ENCODE data around the gene DIRAS1.

Gene DIRAS1

GRCh38 chr19:2728783-2729387 lies 7.7 kb upstream of the DIRAS1 start:
- no peak for DNase-seq (ENCODE audit: low read depth in 3 of 3, low spot score in 1 of 3)

DNA sequence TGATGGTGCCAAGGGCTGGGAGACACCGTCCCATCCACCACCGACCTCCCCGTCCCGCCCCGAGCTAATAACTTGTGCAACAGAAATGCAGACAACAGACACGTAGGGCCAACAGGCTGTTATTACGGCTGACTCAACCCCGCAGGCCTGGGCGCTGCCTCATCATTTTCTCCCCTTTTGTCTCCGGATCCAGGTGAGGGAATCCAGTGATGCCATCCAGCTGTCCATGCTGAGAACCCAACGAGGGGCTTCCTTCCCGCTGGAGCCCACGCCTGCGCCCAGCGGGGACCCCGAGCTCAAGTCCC lies 6.4 kb upstream of the DIRAS1 start:
- no peak for DNase-seq (ENCODE audit: low read depth in 3 of 3, low spot score in 1 of 3)

- DNase-seq (ENCODE audit: low read depth in 3 of 3, low spot score in 1 of 3), result no peak
Observed at GRCh38 chr19:2726904-2727639, 5.9 kb upstream of the DIRAS1 start.

DNA sequence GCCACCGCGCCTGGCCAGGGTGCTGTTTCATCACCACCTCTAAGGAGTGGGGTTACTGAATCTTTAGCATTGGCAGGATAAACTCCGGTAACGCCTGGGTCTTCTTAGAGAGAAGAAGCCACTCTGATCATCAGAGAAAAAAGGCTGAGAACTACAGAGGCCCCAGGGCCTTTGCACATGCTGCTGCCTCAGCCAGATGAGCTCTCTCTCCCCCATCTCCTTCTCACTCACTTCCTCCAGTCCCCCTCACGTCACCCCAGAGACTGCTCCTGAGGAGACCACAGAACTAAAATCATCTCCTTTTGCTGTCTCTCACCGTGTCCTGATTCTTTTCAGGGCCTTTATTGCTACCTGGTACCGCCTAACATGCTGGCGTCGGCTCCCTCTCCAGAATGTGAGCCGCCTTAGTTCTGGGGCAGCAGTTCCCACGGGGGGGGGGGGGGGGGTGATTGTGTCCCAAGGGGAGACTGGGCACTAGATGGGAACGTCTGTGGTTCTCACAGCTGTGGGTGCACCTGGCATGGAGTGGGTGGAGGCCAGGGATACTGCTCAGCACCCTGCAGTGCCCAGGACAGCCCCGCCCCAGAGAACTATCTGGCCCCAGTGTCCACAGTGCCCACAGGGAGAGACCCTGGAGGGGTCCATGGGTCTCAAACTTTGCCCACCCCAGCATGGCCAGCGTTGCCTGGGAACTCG lies 5.1 kb upstream of the DIRAS1 start:
- DNase-seq (ENCODE audit: low read depth in 3 of 3, low spot score in 1 of 3), result no peak

DNA sequence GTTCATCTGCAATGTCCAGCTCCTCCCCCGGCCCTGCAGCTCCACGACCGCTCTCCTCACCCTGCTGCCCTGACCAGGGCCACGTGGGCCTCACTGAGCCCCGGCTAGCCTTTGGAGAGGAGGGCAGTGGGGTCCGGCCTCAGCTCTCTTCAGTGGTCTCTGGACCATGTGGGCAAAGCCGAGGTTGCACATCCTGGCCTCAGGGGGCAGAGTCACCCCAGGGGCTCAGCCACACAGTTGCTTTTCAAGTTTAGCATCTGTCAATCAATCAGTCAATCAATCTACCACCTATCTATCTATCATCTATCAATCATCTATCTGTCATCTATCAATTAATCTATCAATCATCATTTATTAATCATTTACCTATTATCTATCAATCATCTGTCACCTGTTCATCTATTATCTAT lies 3.0 kb upstream of the DIRAS1 start:
- DNase-seq (ENCODE audit: low read depth in 3 of 3, low spot score in 1 of 3), result no peak

DNA sequence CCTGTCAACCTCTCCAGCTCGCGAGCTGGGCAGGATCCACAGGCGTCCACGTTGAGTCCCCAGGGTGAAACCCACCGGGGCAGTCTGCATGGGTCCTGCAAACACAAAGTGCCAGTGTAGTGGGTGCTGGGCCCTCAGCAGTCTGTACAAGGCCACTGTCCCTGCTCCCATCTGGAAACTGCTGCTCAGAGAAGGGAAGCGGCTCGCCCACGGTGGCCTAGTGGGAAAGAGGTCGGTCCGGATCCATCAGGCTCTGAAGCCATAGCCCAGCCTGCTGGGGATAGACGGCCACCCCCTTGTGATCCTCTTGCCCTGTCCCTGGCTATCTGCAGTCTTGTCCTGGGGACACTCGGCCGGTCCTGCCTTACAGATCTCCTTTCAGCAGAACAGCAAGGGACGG lies 2.6 kb upstream of the DIRAS1 start:
- no peak for DNase-seq (ENCODE audit: low read depth in 3 of 3, low spot score in 1 of 3)

GRCh38 chr19:2723345-2723715 lies 2.2 kb upstream of the DIRAS1 start:
- no peak for DNase-seq (ENCODE audit: low read depth in 3 of 3, low spot score in 1 of 3)

GRCh38 chr19:2722541-2723344 lies 1.6 kb upstream of the DIRAS1 start:
- no peak for DNase-seq (ENCODE audit: low read depth in 3 of 3, low spot score in 1 of 3)

- no peak for DNase-seq (ENCODE audit: low read depth in 3 of 3, low spot score in 1 of 3)
Observed at GRCh38 chr19:2721570-2722540, 683 bp upstream of the DIRAS1 start.

GRCh38 chr19:2719920-2720776 lies 1.0 kb downstream of the DIRAS1 start:
- no peak for DNase-seq (ENCODE audit: low read depth in 3 of 3, low spot score in 1 of 3)

- no peak for DNase-seq (ENCODE audit: low read depth in 3 of 3, low spot score in 1 of 3)
Observed at GRCh38 chr19:2719232-2719735, 1.9 kb downstream of the DIRAS1 start.

DNA sequence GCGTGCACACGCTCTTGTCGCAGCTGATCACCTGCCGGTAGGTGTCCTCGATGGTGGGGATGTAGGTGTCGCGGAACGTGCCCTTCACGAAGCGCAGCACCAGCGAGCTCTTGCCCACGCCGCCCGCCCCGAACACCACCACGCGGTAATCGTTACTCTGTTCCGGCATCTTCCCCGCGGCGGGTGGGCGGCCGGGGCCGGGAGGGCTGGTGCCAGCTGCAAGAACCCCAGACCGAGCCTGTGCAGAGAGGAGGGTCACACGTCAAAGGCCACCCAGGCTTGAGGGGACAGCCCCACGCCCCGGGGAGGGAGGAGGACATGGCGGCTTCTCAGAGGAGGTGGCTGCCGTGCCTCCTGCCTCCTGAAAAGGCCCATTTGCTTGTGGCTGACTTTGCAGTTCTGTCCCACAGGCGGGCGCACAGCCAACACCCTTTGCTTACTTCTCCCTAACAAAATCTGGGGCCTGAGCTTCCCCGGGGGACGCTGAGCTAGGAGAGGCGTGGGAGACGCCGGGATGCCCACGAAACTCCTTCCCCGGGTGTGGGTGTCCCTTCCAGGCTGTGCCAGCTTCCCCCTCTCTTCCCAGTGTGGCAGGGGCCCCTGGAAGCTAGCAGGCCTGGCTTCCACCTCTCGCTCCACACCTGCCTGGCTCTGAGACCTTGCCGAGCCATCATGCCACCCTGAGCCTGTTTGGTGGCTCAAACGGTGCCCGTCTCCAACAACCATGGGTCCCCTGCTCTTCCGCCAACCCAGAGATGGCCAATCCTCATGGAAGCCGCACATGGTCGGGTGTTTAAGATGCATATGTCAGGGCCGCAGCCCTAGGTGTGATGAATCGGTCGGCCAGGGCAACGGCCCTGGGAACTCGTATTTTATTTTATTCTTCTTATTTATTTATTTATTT lies 3.3 kb downstream of the DIRAS1 start:
- no peak for DNase-seq (ENCODE audit: low read depth in 3 of 3, low spot score in 1 of 3)

DNA sequence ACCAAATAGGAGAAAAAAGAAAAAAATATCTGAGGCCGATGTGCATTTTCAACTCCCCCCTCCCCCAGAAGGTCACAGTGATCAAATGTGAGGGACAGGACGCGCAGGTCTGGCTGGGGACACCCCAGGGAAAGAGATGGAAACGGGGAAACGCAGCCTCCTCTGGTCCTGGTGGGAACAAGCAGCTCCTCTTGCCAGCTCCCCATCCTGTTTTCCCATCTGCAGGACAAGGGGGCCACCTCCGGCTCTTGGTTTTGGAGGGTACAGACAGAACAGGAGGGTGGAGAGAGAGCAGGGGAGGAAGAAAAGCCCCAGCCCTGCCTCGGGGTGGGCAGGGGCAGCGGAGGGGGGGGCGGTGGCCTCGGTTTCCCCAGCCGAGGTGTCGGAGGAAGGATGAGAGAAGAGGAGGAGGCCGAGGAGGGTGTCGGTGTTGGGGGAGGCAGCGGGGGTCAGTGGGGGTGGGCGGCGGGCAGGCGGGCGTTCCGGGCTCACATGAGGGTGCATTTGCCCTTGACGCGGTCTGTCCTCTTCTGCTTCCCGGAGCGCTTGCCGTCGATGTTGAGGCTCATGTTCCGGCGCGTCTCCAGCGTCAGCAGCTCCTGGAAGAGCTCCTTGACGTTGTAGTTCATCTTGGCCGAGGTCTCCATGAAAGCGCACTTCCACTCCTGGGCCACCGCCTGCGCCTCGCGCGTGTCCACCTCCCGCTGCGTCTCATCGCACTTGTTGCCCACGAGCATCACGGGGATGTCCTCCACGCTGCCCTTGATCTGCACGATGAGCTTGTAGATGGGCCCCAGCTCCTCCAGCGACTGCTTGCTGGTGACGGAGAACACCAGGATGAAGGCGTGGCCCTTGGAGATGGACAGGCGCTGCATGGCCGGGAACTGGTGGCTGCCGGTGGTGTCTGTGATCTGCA lies 4.2 kb downstream of the DIRAS1 start:
- DNase-seq (ENCODE audit: low read depth in 3 of 3, low spot score in 1 of 3), result no peak

DNA sequence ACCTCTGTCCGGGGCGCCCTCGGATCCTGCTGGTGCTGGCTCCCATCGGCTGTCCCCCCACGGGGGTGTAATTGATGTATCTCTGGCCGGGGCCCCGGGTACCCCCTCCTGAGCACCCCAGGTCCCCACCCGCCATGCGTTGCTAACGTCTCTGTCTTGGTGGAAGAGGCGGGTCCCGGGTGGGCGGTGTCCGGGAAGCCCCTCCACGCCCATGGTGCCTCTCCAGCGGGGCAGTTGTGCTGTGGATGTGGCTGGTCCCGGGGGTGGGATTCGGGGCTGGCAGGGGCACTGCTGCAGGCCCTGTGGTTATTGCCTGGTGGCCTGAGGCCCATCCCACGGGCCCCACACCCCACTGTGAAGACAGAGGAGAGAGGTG lies 4.9 kb downstream of the DIRAS1 start:
- no peak for DNase-seq (ENCODE audit: low read depth in 3 of 3, low spot score in 1 of 3)

- DNase-seq (ENCODE audit: low read depth in 3 of 3, low spot score in 1 of 3), result no peak
Observed at GRCh38 chr19:2715470-2716274, 5.5 kb downstream of the DIRAS1 start.

DNA sequence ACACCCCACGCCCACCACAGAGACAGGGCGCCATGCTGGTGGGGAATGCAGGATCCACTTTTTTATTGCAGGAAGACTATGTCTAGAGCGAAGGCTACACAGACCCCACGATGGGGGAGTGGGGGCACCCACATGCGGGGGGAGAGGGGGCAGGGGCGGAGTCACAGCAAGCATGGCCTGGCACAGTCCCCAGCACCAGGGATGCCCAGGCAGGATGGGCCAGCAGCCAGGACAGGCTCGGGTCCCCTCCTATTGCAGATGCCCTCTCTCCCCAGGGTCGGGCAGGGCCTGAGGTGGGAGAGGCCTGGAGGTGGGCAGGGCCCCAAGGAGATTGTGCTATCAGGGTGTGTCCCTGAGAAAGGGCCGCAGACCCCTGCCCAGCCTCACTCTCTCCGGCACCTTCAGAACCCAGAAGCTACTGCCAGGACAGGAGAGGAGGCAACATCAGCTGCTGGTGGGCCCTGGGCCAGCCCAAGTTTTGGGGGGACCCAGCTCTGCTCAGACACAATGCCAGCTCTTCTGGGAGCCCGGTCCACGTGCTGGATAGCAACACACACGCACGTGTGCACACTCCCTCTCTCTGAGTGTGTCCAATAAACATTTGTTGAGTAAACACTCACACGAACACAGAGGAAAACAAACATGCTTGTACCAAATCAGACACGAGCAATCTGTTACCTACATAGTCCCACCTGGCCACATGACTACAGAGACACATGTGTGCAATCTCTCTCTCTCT lies 6.5 kb downstream of the DIRAS1 start:
- no peak for DNase-seq (ENCODE audit: low read depth in 3 of 3, low spot score in 1 of 3)
